ENCODE data around the gene TEX38. TPM values are rescaled to one million over a fixed set of nuclear protein-coding genes. Genes with fewer than 3 reads are reported as not detected.

The TEX38 gene
- total RNA-seq, 2 donors from 2014 or later, result 0.55 TPM; not detected in 1

DNA sequence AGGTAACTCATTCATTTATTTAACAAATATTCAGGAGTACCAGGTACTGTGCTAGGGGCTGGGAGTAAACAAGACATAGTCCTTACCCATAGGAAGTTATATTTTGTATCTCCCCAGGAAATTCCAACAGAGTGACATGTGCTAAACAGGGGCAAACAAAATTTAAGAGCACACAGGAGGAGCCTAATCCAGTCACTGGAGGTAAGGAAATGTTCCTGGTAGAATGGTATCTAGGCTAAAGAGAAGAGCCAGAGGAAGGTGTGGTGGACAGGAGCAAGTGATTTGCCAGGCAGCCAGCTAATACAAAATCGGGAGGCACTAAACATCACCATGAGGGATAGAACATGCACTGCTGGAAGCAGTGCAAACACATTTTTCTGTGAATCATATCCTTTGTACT lies 10.4 kb downstream of the TEX38 start:
- 71 to 87% methylated on average over 1 of the region's 1 CpG for WGBS, 2 experiments (ENCODE audit: insufficient coverage in 1 of 2, insufficient read length in 1 of 2)

DNA sequence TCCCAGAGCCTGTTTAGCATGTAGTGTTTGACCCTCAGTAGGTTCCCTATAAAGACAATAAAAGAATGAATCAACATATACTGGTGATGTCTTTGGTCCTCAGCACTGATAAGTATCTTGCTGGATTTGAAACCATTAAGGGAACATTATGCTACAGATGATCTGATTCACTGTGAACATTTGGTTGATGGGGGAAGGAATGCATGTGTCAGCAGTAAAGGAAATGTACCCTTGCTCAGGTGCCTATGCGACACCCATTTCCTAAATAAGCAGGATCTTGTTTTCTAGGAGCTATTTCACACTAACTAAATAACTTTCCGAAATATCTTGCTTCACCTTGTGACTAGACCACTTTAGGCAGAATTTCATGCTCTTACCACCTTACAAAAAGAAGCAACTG lies 13.0 kb downstream of the TEX38 start:
- WGBS, 2 experiments (ENCODE audit: insufficient coverage in 1 of 2, insufficient read length in 1 of 2), result 83 to 93% methylated on average over 1 to 2 of the region's 2 CpGs
- Mint-ChIP-seq H3K36me3 (ENCODE audit: low read depth) (peaks cover 72% of the 10 kb centered on the region), H3K9me3 (no peaks in the 10 kb centered on the region)

More for the DNA sequence above, 10.4 kb downstream of the TEX38 start:
- Histone ChIP-seq H3K9ac (ENCODE audit: extremely low read depth, low read length, poor library complexity, severe bottlenecking) (no peak overlapping the region), H3K27me3 (ENCODE audit: control insufficient read depth, insufficient read depth, low read length, poor library complexity, severe bottlenecking) (no peaks in the 10 kb centered on the region), H3K9me3 (ENCODE audit: control insufficient read depth, low read length) (no peaks in the 10 kb centered on the region), H3K27ac (ENCODE audit: low read depth, low read length) (no peak overlapping the region), H3K4me3 (ENCODE audit: low read length) (no peak overlapping the region), H3K36me3 (ENCODE audit: control insufficient read depth, insufficient read depth, low read length) (peaks cover 96% of the 10 kb centered on the region), H3K4me1 (ENCODE audit: control insufficient read depth, insufficient read depth, low read length) (peaks cover 4% of the 10 kb centered on the region)
- Mint-ChIP-seq H3K4me3 (no peak overlapping the region), H3K36me3 (ENCODE audit: low read depth) (peaks cover 83% of the 10 kb centered on the region), H3K4me1 (peaks cover 21% of the 10 kb centered on the region), H3K27me3 (ENCODE audit: insufficient read depth) (no peaks in the 10 kb centered on the region), H3K27ac (no peak overlapping the region), H3K9me3 (no peaks in the 10 kb centered on the region)
- no peak for TF ChIP-seq CTCF (conservative IDR thresholded peaks at IDR 0.05)
- DNase-seq, result no peak

DNA sequence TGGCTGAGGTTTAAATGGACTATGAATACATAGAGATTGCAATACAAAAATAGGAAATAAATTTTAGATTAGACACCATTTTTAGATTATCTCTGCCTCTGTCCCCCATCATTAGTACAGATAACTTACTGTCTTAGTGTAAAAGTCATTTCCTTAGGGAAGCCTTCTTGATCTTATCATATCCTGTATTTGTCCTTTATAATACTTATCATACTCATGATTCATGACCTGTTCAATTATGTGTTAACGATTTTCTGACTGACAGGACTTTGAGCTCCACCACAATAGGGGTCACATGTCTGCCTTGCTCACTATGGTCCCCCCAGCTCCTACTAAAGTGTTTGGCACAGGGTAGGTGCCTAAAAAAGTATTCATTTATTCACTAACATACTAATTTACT lies 14.6 kb downstream of the TEX38 start:
- Histone ChIP-seq H3K27ac (ENCODE audit: low read depth, low read length) (no peak overlapping the region), H3K36me3 (ENCODE audit: control insufficient read depth, insufficient read depth, low read length) (peaks cover 88% of the 10 kb centered on the region), H3K4me3 (ENCODE audit: low read length) (no peak overlapping the region), H3K9me3 (ENCODE audit: control insufficient read depth, low read length) (no peaks in the 10 kb centered on the region), H3K9ac (ENCODE audit: extremely low read depth, low read length, poor library complexity, severe bottlenecking) (no peak overlapping the region), H3K4me1 (ENCODE audit: control insufficient read depth, insufficient read depth, low read length) (peaks cover 27% of the 10 kb centered on the region), H3K27me3 (ENCODE audit: control insufficient read depth, insufficient read depth, low read length, poor library complexity, severe bottlenecking) (no peaks in the 10 kb centered on the region)
- Mint-ChIP-seq H3K4me3 (no peak overlapping the region), H3K27ac (no peak overlapping the region), H3K27me3 (ENCODE audit: insufficient read depth) (no peaks in the 10 kb centered on the region), H3K4me1 (peaks cover 61% of the 10 kb centered on the region), H3K9me3 (no peaks in the 10 kb centered on the region), H3K36me3 (ENCODE audit: low read depth) (peaks cover 63% of the 10 kb centered on the region)
- DNase-seq, result no peak
- no peak for TF ChIP-seq CTCF (conservative IDR thresholded peaks at IDR 0.05)
- WGBS, 2 experiments (ENCODE audit: insufficient coverage in 1 of 2, insufficient read length in 1 of 2), result 94 to 100% methylated on average over 1 of the region's 1 CpG

More for the DNA sequence above, 13.0 kb downstream of the TEX38 start:
- no peak overlapping the region for H3K9ac ChIP-seq (ENCODE audit: extremely low read depth, low read length, poor library complexity, severe bottlenecking)
- H3K27me3 ChIP-seq (ENCODE audit: control insufficient read depth, insufficient read depth, low read length, poor library complexity, severe bottlenecking), result no peaks in the 10 kb centered on the region
- H3K4me3 ChIP-seq (ENCODE audit: low read length), result no peak overlapping the region
- H3K4me3 Mint-ChIP-seq, result no peak overlapping the region
- no peak for DNase-seq
- peaks cover 92% of the 10 kb centered on the region for H3K36me3 ChIP-seq (ENCODE audit: control insufficient read depth, insufficient read depth, low read length)
- H3K27ac ChIP-seq (ENCODE audit: low read depth, low read length), result no peak overlapping the region
- H3K27ac Mint-ChIP-seq, result no peak overlapping the region
- H3K4me1 Mint-ChIP-seq, result peaks cover 46% of the 10 kb centered on the region
- H3K9me3 ChIP-seq (ENCODE audit: control insufficient read depth, low read length), result no peaks in the 10 kb centered on the region
- no peak for TF ChIP-seq CTCF (conservative IDR thresholded peaks at IDR 0.05)
- peaks cover 20% of the 10 kb centered on the region for H3K4me1 ChIP-seq (ENCODE audit: control insufficient read depth, insufficient read depth, low read length)
- no peaks in the 10 kb centered on the region for H3K27me3 Mint-ChIP-seq (ENCODE audit: insufficient read depth)
